ENCODE results near the gene RDH13.

Gene RDH13

DNA sequence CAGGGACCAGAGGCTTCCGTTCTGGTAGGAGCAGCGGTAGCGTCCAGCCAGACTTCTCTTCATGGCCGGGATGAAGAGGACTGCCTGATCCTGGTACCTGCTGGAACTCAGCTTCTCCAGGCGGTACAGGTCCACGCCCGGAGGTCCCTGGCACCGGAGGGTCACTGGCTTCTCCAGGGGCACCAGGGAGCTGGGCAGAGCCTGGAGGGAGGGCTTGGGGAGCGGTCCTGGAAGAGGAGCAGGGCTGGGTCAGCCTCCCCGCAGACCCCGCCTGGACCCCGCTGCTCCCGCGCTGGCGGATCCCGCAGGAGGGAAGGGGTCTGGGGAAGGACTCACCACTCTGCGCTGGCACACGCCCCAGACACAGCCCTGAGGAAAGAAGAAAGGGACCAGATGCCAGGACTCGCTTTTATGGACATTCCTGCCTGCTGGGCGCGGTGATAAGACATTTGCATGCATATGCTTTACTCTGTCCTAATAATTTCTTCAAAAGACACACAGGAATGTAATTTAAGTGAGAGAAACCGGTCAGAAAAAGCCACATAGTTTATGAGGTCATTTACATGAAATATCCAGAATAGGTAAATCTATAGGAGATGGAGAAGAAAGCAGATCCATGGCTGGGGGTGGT lies 30.7 kb downstream of the RDH13 start:
- TF ChIP-seq, protein P1, sequence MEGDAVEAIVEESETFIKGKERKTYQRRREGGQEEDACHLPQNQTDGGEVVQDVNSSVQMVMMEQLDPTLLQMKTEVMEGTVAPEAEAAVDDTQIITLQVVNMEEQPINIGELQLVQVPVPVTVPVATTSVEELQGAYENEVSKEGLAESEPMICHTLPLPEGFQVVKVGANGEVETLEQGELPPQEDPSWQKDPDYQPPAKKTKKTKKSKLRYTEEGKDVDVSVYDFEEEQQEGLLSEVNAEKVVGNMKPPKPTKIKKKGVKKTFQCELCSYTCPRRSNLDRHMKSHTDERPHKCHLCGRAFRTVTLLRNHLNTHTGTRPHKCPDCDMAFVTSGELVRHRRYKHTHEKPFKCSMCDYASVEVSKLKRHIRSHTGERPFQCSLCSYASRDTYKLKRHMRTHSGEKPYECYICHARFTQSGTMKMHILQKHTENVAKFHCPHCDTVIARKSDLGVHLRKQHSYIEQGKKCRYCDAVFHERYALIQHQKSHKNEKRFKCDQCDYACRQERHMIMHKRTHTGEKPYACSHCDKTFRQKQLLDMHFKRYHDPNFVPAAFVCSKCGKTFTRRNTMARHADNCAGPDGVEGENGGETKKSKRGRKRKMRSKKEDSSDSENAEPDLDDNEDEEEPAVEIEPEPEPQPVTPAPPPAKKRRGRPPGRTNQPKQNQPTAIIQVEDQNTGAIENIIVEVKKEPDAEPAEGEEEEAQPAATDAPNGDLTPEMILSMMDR (IDR thresholded peaks at IDR 0.05; ENCODE audit: insufficient read depth, low read length): no peak
- TF ChIP-seq SPI1 (IDR thresholded peaks at IDR 0.05; ENCODE audit: borderline replicate concordance, low read depth) (no peak), GABPA (IDR thresholded peaks at IDR 0.05; ENCODE audit: low read depth) (no peak), POLR2AphosphoS5 (IDR thresholded peaks at IDR 0.05; ENCODE audit: low read depth) (no peak)
- TF ChIP-seq, protein P2, sequence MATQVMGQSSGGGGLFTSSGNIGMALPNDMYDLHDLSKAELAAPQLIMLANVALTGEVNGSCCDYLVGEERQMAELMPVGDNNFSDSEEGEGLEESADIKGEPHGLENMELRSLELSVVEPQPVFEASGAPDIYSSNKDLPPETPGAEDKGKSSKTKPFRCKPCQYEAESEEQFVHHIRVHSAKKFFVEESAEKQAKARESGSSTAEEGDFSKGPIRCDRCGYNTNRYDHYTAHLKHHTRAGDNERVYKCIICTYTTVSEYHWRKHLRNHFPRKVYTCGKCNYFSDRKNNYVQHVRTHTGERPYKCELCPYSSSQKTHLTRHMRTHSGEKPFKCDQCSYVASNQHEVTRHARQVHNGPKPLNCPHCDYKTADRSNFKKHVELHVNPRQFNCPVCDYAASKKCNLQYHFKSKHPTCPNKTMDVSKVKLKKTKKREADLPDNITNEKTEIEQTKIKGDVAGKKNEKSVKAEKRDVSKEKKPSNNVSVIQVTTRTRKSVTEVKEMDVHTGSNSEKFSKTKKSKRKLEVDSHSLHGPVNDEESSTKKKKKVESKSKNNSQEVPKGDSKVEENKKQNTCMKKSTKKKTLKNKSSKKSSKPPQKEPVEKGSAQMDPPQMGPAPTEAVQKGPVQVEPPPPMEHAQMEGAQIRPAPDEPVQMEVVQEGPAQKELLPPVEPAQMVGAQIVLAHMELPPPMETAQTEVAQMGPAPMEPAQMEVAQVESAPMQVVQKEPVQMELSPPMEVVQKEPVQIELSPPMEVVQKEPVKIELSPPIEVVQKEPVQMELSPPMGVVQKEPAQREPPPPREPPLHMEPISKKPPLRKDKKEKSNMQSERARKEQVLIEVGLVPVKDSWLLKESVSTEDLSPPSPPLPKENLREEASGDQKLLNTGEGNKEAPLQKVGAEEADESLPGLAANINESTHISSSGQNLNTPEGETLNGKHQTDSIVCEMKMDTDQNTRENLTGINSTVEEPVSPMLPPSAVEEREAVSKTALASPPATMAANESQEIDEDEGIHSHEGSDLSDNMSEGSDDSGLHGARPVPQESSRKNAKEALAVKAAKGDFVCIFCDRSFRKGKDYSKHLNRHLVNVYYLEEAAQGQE (IDR thresholded peaks at IDR 0.05; ENCODE audit: insufficient replicate concordance, low read depth): no peak
- no peak for DNase-seq (ENCODE audit: low read depth in 1 of 2, low spot score in 1 of 2)

GRCh38 chr19:55031178-55031577 lies 31.8 kb downstream of the RDH13 start:
- H3K27ac ChIP-seq (replicated peaks): no peak overlapping the region
- no peak for DNase-seq (ENCODE audit: low read depth in 1 of 2, low spot score in 1 of 2)
- H3K27me3 ChIP-seq (ENCODE audit: insufficient read depth, poor library complexity, severe bottlenecking): no peaks in the 10 kb centered on the region
- H3K4me3 ChIP-seq (replicated peaks; ENCODE audit: insufficient read depth, low read length): no peak overlapping the region
- TF ChIP-seq, protein P2 (IDR thresholded peaks at IDR 0.05; ENCODE audit: insufficient replicate concordance, low read depth): no peak
- TF ChIP-seq, protein P1 (IDR thresholded peaks at IDR 0.05; ENCODE audit: insufficient read depth, low read length): no peak
- no peak for TF ChIP-seq POLR2AphosphoS5 (IDR thresholded peaks at IDR 0.05; ENCODE audit: low read depth)
- TF ChIP-seq SPI1 (IDR thresholded peaks at IDR 0.05; ENCODE audit: borderline replicate concordance, low read depth): no peak
- no peak for TF ChIP-seq GABPA (IDR thresholded peaks at IDR 0.05; ENCODE audit: low read depth)

More for the DNA sequence above, 30.7 kb downstream of the RDH13 start:
- Histone ChIP-seq H3K4me3 (replicated peaks; ENCODE audit: insufficient read depth, low read length) (no peak overlapping the region), H3K27me3 (ENCODE audit: insufficient read depth, poor library complexity, severe bottlenecking) (no peaks in the 10 kb centered on the region), H3K27ac (replicated peaks) (no peak overlapping the region)

GRCh38 chr19:55028757-55029156 lies 34.2 kb downstream of the RDH13 start:
- no peak for DNase-seq (ENCODE audit: low read depth in 1 of 2, low spot score in 1 of 2)
- Histone ChIP-seq H3K27ac (replicated peaks) (peak overlapping the region; percentile 73), H3K27me3 (ENCODE audit: insufficient read depth, poor library complexity, severe bottlenecking) (no peaks in the 10 kb centered on the region), H3K4me3 (replicated peaks; ENCODE audit: insufficient read depth, low read length) (no peak overlapping the region)
- no peak for TF ChIP-seq SPI1 (IDR thresholded peaks at IDR 0.05; ENCODE audit: borderline replicate concordance, low read depth)
- TF ChIP-seq GABPA (IDR thresholded peaks at IDR 0.05; ENCODE audit: low read depth): no peak
- no peak for TF ChIP-seq POLR2AphosphoS5 (IDR thresholded peaks at IDR 0.05; ENCODE audit: low read depth)
- TF ChIP-seq, protein P2 (IDR thresholded peaks at IDR 0.05; ENCODE audit: insufficient replicate concordance, low read depth): no peak
- TF ChIP-seq, protein P1 (IDR thresholded peaks at IDR 0.05; ENCODE audit: insufficient read depth, low read length): no peak

Data from HL-60 (cell line).